GM12865 (cell line): ENCODE results near the gene XRCC3.

Source experiments
- DNase-seq: peaks from one replicate; pipeline ENCODE4 v3.0.0; 2010; ENCODE audit warnings: low read depth
- H3K4me3 ChIP-seq: 2 replicates; pipeline ENCODE4 v1.5.1; 2011; ENCODE audit warnings: mild to moderate bottlenecking, low read depth, low read length, control low read depth
- CTCF ChIP-seq: IDR thresholded peaks from 2 replicates; pipeline ENCODE4 v1.5.1; 2011; ENCODE audit warnings: low read length, control low read depth, low read depth, inconsistent platforms; ENCODE audit not compliant: insufficient read depth; ENCODE audit errors: missing control alignments

The XRCC3 gene

GRCh38 chr14:103685276-103686211, 29.7 kb downstream of the XRCC3 start:
- H3K4me3 ChIP-seq, result no peak overlapping the region
- no peak for DNase-seq
- TF ChIP-seq CTCF, result no peak

GRCh38 chr14:103684871-103685270, 30.4 kb downstream of the XRCC3 start:
- DNase-seq, result no peak

GRCh38 chr14:103684471-103684870, 30.8 kb downstream of the XRCC3 start:
- TF ChIP-seq CTCF, result no peak
- no peak overlapping the region for H3K4me3 ChIP-seq

More at GRCh38 chr14:103684871-103685270, 30.4 kb downstream of the XRCC3 start:
- no peak for TF ChIP-seq CTCF
- no peak overlapping the region for H3K4me3 ChIP-seq

GRCh38 chr14:103683139-103683538, 32.1 kb downstream of the XRCC3 start:
- DNase-seq, result no peak
- no peak for TF ChIP-seq CTCF
- no peak overlapping the region for H3K4me3 ChIP-seq

More at GRCh38 chr14:103684471-103684870, 30.8 kb downstream of the XRCC3 start:
- no peak for DNase-seq

GRCh38 chr14:103680491-103681231, 34.6 kb downstream of the XRCC3 start:
- no peak for TF ChIP-seq CTCF
- H3K4me3 ChIP-seq, result no peak overlapping the region
- DNase-seq, result no peak

- H3K4me3 ChIP-seq, result no peak overlapping the region
- DNase-seq, result peak; percentile 82
- TF ChIP-seq CTCF, result peak; percentile 79
Observed at GRCh38 chr14:103679351-103679750, 35.9 kb downstream of the XRCC3 start.
